ENCODE data around the gene HOXB6.

HOXB6 gene

GRCh38 chr17:48604770-48605329, at the start of gene HOXB6:
Gene HOXB6, minus strand, starts transcription at chr17:48604986. Its CDS starts 6,836 bp downstream, at chr17:48598150.
- no peak for DNase-seq

- DNase-seq = no peak
Observed at GRCh38 chr17:48649741-48650140, 45.0 kb upstream of the HOXB6 start.

DNA sequence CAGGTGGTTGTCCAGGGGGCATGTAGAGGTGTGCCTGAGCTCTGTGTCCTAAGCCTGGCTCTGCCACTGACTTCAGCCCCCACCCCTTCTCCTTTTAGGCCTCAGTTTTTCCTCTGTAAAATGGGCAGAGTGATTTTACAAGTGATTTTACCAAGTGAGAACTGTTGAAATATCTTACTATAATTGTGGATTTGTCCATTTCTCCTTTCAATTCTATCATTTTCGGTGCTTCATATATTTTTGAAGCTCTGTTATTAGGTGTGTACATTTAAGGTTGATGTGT, 43.1 kb upstream of the HOXB6 start:
- no peak for DNase-seq

DNA sequence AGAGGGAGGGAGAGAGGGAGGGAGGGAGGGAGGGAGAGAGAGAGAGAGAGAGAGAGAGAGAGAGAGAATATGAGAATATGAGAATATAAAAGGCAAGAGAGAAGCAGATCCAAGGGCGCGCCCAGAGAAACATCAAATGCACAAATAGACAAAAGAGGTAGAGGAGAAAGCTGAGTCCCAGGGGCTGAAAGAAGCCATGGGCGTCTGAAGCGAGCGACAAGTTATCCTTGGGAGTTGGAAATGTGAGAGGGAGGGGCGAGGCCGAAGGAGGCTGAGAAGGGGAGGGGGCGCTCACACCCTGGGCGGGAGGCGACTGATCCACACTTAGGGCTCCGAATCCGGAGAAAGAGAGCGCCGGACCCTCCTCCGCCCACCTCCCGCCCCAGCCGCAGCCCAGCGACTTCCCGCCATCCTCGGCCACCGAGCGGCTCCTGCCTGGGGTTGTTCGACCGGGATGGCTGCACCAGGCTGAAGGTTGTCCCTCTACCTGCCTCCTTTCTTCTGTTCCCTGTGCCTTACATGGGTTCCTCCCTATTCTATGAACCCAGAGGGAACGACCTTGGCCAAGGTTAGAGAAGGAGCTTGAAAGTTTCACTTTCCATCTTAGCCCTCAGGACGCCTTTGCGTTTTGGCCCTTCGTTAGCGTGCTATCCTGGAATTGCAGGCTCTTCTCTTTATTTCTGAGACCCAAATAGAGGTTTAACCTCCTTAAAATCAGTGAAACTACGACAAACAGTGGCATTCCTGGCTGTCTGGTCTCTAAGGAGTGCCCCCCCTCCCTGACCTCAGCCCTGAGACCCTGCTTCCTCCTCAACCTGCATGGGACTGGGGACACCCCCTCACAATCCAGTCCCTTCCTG, 42.5 kb upstream of the HOXB6 start:
- DNase-seq = no peak

- no peak for DNase-seq
Observed at GRCh38 chr17:48646183-48647102, 41.7 kb upstream of the HOXB6 start.

DNA sequence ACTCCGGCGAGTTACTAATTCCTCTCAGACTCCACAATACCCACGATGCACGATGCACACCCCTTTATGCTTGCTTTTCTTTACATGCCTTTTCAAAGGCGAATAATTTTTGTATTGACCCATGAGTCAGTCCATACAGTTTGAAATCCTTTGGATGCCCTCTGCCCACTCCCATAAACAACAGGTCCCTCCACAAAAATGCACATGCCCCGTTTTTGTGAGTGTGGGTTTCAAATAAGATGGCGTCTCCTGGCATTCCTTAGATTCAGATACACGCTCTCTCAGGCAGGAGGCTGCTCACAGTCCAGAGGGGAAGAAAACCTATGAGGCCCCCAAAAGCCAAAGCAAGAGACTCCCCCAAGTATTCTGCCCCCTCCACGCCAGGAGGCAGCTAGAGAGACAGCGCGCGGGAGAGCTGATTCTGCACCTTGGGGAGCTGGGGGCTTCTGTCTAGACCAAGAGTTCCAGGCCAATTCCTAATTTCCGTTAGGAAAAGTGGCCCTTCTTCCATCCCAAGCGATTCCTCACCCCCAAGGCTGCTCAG, 40.9 kb upstream of the HOXB6 start:
- no peak for DNase-seq

- no peak for DNase-seq
Observed at GRCh38 chr17:48644910-48645557, 40.2 kb upstream of the HOXB6 start.

GRCh38 chr17:48644159-48644558, 39.4 kb upstream of the HOXB6 start:
- DNase-seq = no peak

- DNase-seq = no peak
Observed at GRCh38 chr17:48643697-48644012, 38.9 kb upstream of the HOXB6 start.

GRCh38 chr17:48642843-48643696, 38.3 kb upstream of the HOXB6 start:
- no peak for DNase-seq

GRCh38 chr17:48642059-48642842, 37.5 kb upstream of the HOXB6 start:
- DNase-seq = no peak

- no peak for DNase-seq
Observed at GRCh38 chr17:48641541-48642058, 36.8 kb upstream of the HOXB6 start.

GRCh38 chr17:48640858-48641180, 36.0 kb upstream of the HOXB6 start:
- DNase-seq = no peak

DNA sequence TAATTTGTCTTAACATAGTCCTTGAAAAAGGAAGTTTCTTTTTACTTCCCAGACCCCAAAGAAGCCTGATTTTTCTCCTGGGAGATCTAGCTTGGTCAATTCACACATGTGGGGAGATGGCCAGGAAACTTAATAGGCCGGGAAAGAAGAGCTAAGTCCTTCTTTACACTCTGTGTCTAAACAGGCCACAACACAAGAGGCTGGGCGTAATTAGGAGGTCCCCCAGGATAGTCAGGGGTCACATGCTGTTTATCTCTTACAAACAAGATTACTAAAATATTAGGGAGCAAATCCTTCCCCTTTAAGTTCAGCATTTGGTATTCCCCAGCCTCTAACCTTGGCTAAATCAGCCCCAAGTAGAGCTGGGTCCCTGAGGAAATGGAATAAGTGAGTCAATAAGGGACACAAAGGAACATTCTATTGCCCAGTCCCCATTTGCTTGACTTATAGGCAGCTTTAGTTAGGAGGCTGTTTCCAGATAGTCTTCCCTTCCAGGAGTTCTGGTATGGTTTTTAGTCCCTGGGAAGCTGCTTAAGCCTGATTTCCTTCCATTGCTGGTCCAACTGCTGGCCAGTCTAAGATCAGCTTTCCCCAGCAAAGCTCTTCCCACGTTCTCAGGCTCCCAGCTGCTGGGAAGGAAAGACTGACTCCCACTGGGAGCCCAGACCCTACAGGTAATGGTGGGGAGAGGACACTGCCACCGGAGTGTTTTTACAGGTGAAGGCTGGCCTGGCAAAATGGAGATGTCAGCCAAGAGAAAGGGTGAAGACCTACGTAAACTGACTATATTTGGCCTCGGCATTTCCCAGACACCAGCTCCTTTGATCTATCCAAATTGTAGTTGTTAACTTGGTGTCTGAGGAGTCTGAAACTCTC, 35.4 kb upstream of the HOXB6 start:
- DNase-seq = no peak

GRCh38 chr17:48639136-48639535, 34.4 kb upstream of the HOXB6 start:
- DNase-seq = no peak

GRCh38 chr17:48637323-48638260, 32.8 kb upstream of the HOXB6 start:
- no peak for DNase-seq

GRCh38 chr17:48636177-48637018, 31.6 kb upstream of the HOXB6 start:
- DNase-seq = peak; percentile 65

All from NCI-H2171 treated with DMSO at 0.1 percent for 48 hours (cell line).